K562 (cell line): ENCODE results near the gene NAXE. TPM values are rescaled to one million over a fixed set of nuclear protein-coding genes. Genes with fewer than 3 reads are reported as not detected.

Source experiments
- ADNP ChIP-seq: fragments of 200-800 bp; sonication (Bioruptor generic); IDR thresholded peaks from 2 replicates; pipeline ENCODE4 v1.6.1; 2016; ENCODE audit warnings: missing genetic modification characterization, missing compliant biosample characterization
- BRF1 ChIP-seq: IDR thresholded peaks from 3 replicates; pipeline ENCODE4 v1.6.1; 2011; ENCODE audit warnings: borderline replicate concordance, mild to moderate bottlenecking; ENCODE audit not compliant: insufficient read length; ENCODE audit errors: extremely low read depth
- CBFB ChIP-seq: sonication (generic); formaldehyde crosslinking; IDR thresholded peaks from 2 replicates; pipeline ENCODE4 v1.4.0; 2020; ENCODE audit warnings: mild to moderate bottlenecking, missing genetic modification reagents
- CBX5 ChIP-seq: IDR thresholded peaks from 2 replicates; pipeline ENCODE4 v1.6.1; 2014; ENCODE audit warnings: low read depth, borderline replicate concordance
- CREBBP ChIP-seq: IDR thresholded peaks from one replicate; pipeline ENCODE4 v1.6.1; 2012; ENCODE audit warnings: low read depth, mild to moderate bottlenecking, control low read depth, inconsistent platforms, low read length
- FOXJ3 ChIP-seq: sonication (generic); formaldehyde crosslinking; IDR thresholded peaks from 2 replicates; pipeline ENCODE4 v1.4.0; 2020; ENCODE audit warnings: mild to moderate bottlenecking, missing genetic modification reagents
- FOXM1 ChIP-seq, 2 experiments: fragments of 450-650 bp in 1 of 2; sonication (generic) in 1 of 2; formaldehyde crosslinking in 1 of 2; IDR thresholded peaks; 2 replicates each; pipeline versions ENCODE4 v1.6.1 to v1.9.0; 2017 to 2022; ENCODE audit warnings: low read depth in 2 of 2, mild to moderate bottlenecking in 2 of 2, missing genetic modification reagents in 1 of 2, moderate library complexity in 1 of 2
- IFI16 ChIP-seq: fragments of 250-450 bp; sonication (Bioruptor Pico); IDR thresholded peaks from 2 replicates; pipeline ENCODE4 v2.1.2; 2022; ENCODE audit warnings: mild to moderate bottlenecking, inconsistent platforms
- MECOM ChIP-seq: fragments of 250-450 bp; sonication (Bioruptor Pico); IDR thresholded peaks from 2 replicates; pipeline ENCODE4 v1.8.0; 2022; ENCODE audit warnings: inconsistent platforms
- MEF2A ChIP-seq: IDR thresholded peaks from 2 replicates; pipeline ENCODE4 v1.6.1; 2011; ENCODE audit warnings: low read depth, mild to moderate bottlenecking, low read length, moderate library complexity; ENCODE audit not compliant: control insufficient read depth
- PML ChIP-seq: IDR thresholded peaks from 2 replicates; pipeline ENCODE4 v1.6.1; 2012; ENCODE audit warnings: low read length, inconsistent platforms
- POLR2A ChIP-seq: fragments of 450-650 bp; conservative IDR thresholded peaks from 2 replicates; pipeline ENCODE4 v1.6.1; 2016
- POU5F1 ChIP-seq: fragments of 150-350 bp; IDR thresholded peaks from 2 replicates; pipeline ENCODE4 v1.6.1; 2014; ENCODE audit warnings: borderline replicate concordance, low read length, low read depth, mild to moderate bottlenecking; ENCODE audit not compliant: partially characterized antibody
- SNAPC5 ChIP-seq: fragments of 250-450 bp; sonication (Bioruptor Pico); IDR thresholded peaks from 2 replicates; pipeline ENCODE4 v1.8.0; 2021; ENCODE audit warnings: moderate library complexity, mild to moderate bottlenecking, inconsistent platforms
- SREBF2 ChIP-seq: sonication (generic); formaldehyde crosslinking; IDR thresholded peaks from 2 replicates; pipeline ENCODE4 v1.4.0; 2020; ENCODE audit warnings: mild to moderate bottlenecking, missing genetic modification reagents
- XRCC3 ChIP-seq: fragments of 450-650 bp; IDR thresholded peaks from 2 replicates; pipeline ENCODE4 v1.6.1; 2017; ENCODE audit warnings: mild to moderate bottlenecking, moderate library complexity
- XRCC4 ChIP-seq: IDR thresholded peaks from one replicate; pipeline ENCODE4 v1.6.1; 2011; ENCODE audit not compliant: insufficient read depth, insufficient read length; ENCODE audit errors: extremely low read depth
- ZNF23 ChIP-seq: fragments of 250-450 bp; sonication (Bioruptor Pico); IDR thresholded peaks from 2 replicates; pipeline ENCODE4 v1.4.0; 2020; ENCODE audit warnings: mild to moderate bottlenecking
- ZNF274 ChIP-seq: IDR thresholded peaks from 2 replicates; pipeline ENCODE4 v1.6.1; 2011; ENCODE audit warnings: low read depth, mild to moderate bottlenecking, low read length, moderate library complexity, borderline replicate concordance
- ZNF699 ChIP-seq: fragments of 250-450 bp; sonication (Bioruptor Pico); IDR thresholded peaks from 2 replicates; pipeline ENCODE4 v1.8.0; 2021; ENCODE audit warnings: mild to moderate bottlenecking, moderate library complexity; ENCODE audit not compliant: insufficient replicate concordance
- polyA plus RNA-seq, 8 experiments: library from polyadenylated mRNA; depleted of rRNA in 4 of 8; stranded (reverse) in 5 of 8; unstranded in 3 of 8; fragments of >200 nt; fragmentation: Nextera tagmentation in 2 of 8; fragmentation: Illumina TruSeq in 1 of 8; extraction: Ambion mirVana in 2 of 8; extraction: Trizol in 1 of 8; gene quantifications; 2 replicates each; pipeline versions ENCODE4 v1.2.1 to v1.2.3, GENCODE V29; 2011 to 2014; ENCODE audit warnings: inconsistent platforms in 1 of 8, missing spikeins in 1 of 8
- total RNA-seq, 7 experiments: library from RNA; depleted of rRNA in 6 of 7; stranded (reverse); fragments of >200 nt in 6 of 7; fragmentation: Illumina TruSeq in 2 of 7; extraction: Trizol in 2 of 7; gene quantifications; 2 replicates each; pipeline versions ENCODE4 v1.2.1 to v1.2.3, GENCODE V29; 2011 to 2021; ENCODE audit warnings: low replicate concordance in 1 of 7
- TF ChIP-seq, protein P1 (sequence below): fragments of 450-650 bp; formaldehyde crosslinking; IDR thresholded peaks from 2 replicates; pipeline ENCODE4 v1.4.0; 2020; ENCODE audit warnings: mild to moderate bottlenecking, moderate library complexity
- TF ChIP-seq, protein P2 (sequence below): fragments of 150-350 bp; conservative IDR thresholded peaks from 2 replicates; pipeline ENCODE4 v1.6.1; 2014; ENCODE audit warnings: low read length
- TF ChIP-seq, protein P3 (sequence below): fragments of 450-650 bp; IDR thresholded peaks from 2 replicates; pipeline ENCODE4 v1.7.1; 2018; ENCODE audit warnings: mild to moderate bottlenecking, low read depth; ENCODE audit not compliant: partially characterized antibody

NAXE gene
- total and polyA plus RNA-seq, 9 of the 15 experiments (the other 6 are each of a cell fraction or from before 2014, with no cell fraction given) = 27.3 to 137 (median 90.0) TPM

GRCh38 chr1:156616463-156616862, 24.9 kb downstream of the NAXE start (continued):
- TF ChIP-seq SNAPC5 = no peak
- no peak for TF ChIP-seq IFI16 (CRISPR knock-in tag)
- no peak for TF ChIP-seq POU5F1
- peak; percentile 67; the same call in 1 of the 2 replicates for TF ChIP-seq FOXM1 (IDR thresholded peaks at IDR 0.05; ENCODE audit: low read depth)
- no peak for TF ChIP-seq FOXM1 (CRISPR knock-in tag; IDR thresholded peaks at IDR 0.05; ENCODE audit: low read depth)
- TF ChIP-seq MEF2A = peak; percentile 27; the same call in 1 of the 2 replicates
- no peak for TF ChIP-seq POLR2A
- no peak for TF ChIP-seq ZNF699 (CRISPR knock-in tag)
- TF ChIP-seq FOXJ3 (CRISPR knock-in tag) = no peak
- no peak for TF ChIP-seq ADNP (tag)
- TF ChIP-seq XRCC3 = no peak
- no peak for TF ChIP-seq SREBF2 (CRISPR knock-in tag)
- no peak for TF ChIP-seq XRCC4
- no peak for TF ChIP-seq ZNF23 (CRISPR knock-in tag)
- TF ChIP-seq BRF1 = no peak
- TF ChIP-seq, protein P1, sequence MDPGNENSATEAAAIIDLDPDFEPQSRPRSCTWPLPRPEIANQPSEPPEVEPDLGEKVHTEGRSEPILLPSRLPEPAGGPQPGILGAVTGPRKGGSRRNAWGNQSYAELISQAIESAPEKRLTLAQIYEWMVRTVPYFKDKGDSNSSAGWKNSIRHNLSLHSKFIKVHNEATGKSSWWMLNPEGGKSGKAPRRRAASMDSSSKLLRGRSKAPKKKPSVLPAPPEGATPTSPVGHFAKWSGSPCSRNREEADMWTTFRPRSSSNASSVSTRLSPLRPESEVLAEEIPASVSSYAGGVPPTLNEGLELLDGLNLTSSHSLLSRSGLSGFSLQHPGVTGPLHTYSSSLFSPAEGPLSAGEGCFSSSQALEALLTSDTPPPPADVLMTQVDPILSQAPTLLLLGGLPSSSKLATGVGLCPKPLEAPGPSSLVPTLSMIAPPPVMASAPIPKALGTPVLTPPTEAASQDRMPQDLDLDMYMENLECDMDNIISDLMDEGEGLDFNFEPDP (CRISPR knock-in tag) = no peak
- TF ChIP-seq, protein P2, sequence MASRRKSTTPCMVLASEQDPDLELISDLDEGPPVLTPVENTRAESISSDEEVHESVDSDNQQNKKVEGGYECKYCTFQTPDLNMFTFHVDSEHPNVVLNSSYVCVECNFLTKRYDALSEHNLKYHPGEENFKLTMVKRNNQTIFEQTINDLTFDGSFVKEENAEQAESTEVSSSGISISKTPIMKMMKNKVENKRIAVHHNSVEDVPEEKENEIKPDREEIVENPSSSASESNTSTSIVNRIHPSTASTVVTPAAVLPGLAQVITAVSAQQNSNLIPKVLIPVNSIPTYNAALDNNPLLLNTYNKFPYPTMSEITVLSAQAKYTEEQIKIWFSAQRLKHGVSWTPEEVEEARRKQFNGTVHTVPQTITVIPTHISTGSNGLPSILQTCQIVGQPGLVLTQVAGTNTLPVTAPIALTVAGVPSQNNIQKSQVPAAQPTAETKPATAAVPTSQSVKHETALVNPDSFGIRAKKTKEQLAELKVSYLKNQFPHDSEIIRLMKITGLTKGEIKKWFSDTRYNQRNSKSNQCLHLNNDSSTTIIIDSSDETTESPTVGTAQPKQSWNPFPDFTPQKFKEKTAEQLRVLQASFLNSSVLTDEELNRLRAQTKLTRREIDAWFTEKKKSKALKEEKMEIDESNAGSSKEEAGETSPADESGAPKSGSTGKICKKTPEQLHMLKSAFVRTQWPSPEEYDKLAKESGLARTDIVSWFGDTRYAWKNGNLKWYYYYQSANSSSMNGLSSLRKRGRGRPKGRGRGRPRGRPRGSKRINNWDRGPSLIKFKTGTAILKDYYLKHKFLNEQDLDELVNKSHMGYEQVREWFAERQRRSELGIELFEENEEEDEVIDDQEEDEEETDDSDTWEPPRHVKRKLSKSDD = no peak
- peak; percentile 59 for TF ChIP-seq PML
- TF ChIP-seq CBX5 = peak; percentile 45; the same call in 1 of the 2 replicates
- no peak for TF ChIP-seq ZNF274
- TF ChIP-seq, protein P3, sequence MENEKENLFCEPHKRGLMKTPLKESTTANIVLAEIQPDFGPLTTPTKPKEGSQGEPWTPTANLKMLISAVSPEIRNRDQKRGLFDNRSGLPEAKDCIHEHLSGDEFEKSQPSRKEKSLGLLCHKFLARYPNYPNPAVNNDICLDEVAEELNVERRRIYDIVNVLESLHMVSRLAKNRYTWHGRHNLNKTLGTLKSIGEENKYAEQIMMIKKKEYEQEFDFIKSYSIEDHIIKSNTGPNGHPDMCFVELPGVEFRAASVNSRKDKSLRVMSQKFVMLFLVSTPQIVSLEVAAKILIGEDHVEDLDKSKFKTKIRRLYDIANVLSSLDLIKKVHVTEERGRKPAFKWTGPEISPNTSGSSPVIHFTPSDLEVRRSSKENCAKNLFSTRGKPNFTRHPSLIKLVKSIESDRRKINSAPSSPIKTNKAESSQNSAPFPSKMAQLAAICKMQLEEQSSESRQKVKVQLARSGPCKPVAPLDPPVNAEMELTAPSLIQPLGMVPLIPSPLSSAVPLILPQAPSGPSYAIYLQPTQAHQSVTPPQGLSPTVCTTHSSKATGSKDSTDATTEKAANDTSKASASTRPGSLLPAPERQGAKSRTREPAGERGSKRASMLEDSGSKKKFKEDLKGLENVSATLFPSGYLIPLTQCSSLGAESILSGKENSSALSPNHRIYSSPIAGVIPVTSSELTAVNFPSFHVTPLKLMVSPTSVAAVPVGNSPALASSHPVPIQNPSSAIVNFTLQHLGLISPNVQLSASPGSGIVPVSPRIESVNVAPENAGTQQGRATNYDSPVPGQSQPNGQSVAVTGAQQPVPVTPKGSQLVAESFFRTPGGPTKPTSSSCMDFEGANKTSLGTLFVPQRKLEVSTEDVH = peak; percentile 42
- TF ChIP-seq CREBBP = no peak
- no peak for TF ChIP-seq CBFB (CRISPR knock-in tag)
- peak; percentile 98 for TF ChIP-seq MECOM (CRISPR knock-in tag)
